Liver (tissue), 9 donors: ENCODE measurements around the gene ASAH2B. TPM values are rescaled to one million over a fixed set of nuclear protein-coding genes. Genes with fewer than 3 reads are reported as not detected.

ENCODE experiments used
- DNase-seq: peaks from one replicate; pipeline ENCODE4 v3.0.0-alpha.2; 2017; ENCODE audit warnings: low spot score
- H3K27ac ChIP-seq, 2 donors: one replicate each; pipeline ENCODE4 v1.7.0; 2013; ENCODE audit warnings: inconsistent platforms in 2 of 2, low read length in 2 of 2, control low read depth in 1 of 2, low read depth in 1 of 2, mild to moderate bottlenecking in 1 of 2
- H3K27me3 ChIP-seq, 4 donors: one replicate each; pipeline versions ENCODE4 v1.6.1 to v1.7.0; 2013; ENCODE audit warnings: low read length in 3 of 4, inconsistent platforms in 1 of 4, mild to moderate bottlenecking in 1 of 4, moderate library complexity in 1 of 4; ENCODE audit not compliant: control insufficient read depth in 4 of 4, insufficient read depth in 4 of 4
- H3K36me3 ChIP-seq, 4 donors: one replicate each; pipeline versions ENCODE4 v1.6.1 to v1.7.0; 2013; ENCODE audit warnings: low read length in 3 of 4, mild to moderate bottlenecking in 3 of 4, low read depth in 1 of 4, moderate library complexity in 1 of 4; ENCODE audit not compliant: control insufficient read depth in 4 of 4, insufficient read depth in 3 of 4
- H3K4me1 ChIP-seq, 4 donors: one replicate each; pipeline versions ENCODE4 v1.6.1 to v1.7.0; 2013; ENCODE audit warnings: low read length in 3 of 4, mild to moderate bottlenecking in 3 of 4, moderate library complexity in 1 of 4; ENCODE audit not compliant: control insufficient read depth in 4 of 4, insufficient read depth in 4 of 4
- H3K4me3 ChIP-seq, 3 donors: one replicate each; pipeline versions ENCODE4 v1.6.1 to v1.7.0; 2013; ENCODE audit warnings: low read length in 3 of 3, control low read depth in 1 of 3, low read depth in 1 of 3, mild to moderate bottlenecking in 1 of 3
- H3K9ac ChIP-seq, 2 donors: one replicate each; pipeline ENCODE4 v1.7.0; 2013; ENCODE audit warnings: low read length in 2 of 2, mild to moderate bottlenecking in 2 of 2, moderate library complexity in 2 of 2, control low read depth in 1 of 2, low read depth in 1 of 2
- H3K9me3 ChIP-seq, 4 donors: one replicate each; pipeline versions ENCODE4 v1.6.1 to v1.7.0; 2013; ENCODE audit warnings: low read length in 3 of 4; ENCODE audit not compliant: control insufficient read depth in 4 of 4
- ATF3 ChIP-seq: IDR thresholded peaks from 2 replicates; pipeline ENCODE4 v1.6.1; 2016; ENCODE audit warnings: antibody characterized with exemption
- CTCF ChIP-seq: fragments of 150-350 bp; IDR thresholded peaks from 2 replicates; pipeline ENCODE4 v1.5.1; 2017; ENCODE audit warnings: improper control_type of control experiment, low read depth, low read length; ENCODE audit not compliant: missing input control
- EGR1 ChIP-seq, 2 donors: IDR thresholded peaks; 2 replicates each; pipeline ENCODE4 v1.6.1; 2016 to 2018; ENCODE audit warnings: antibody characterized with exemption in 2 of 2, low read depth in 2 of 2
- FOXA1 ChIP-seq: IDR thresholded peaks from 2 replicates; pipeline ENCODE4 v1.6.1; 2016; ENCODE audit warnings: antibody characterized with exemption
- FOXA2 ChIP-seq: IDR thresholded peaks from 2 replicates; pipeline ENCODE4 v1.6.1; 2016; ENCODE audit warnings: antibody characterized with exemption
- GABPA ChIP-seq, 2 donors: IDR thresholded peaks in 1 of 2; conservative IDR thresholded peaks in 1 of 2; 2 replicates each; pipeline ENCODE4 v1.6.1; 2016; ENCODE audit warnings: antibody characterized with exemption in 2 of 2, mild to moderate bottlenecking in 1 of 2, moderate library complexity in 1 of 2
- HNF4A ChIP-seq, 2 donors: conservative IDR thresholded peaks; 2 replicates each; pipeline ENCODE4 v1.6.1; 2016; ENCODE audit warnings: antibody characterized with exemption in 2 of 2, mild to moderate bottlenecking in 2 of 2
- JUND ChIP-seq, 2 donors: IDR thresholded peaks; 2 replicates each; pipeline ENCODE4 v1.6.1; 2016; ENCODE audit warnings: antibody characterized with exemption in 2 of 2
- MAX ChIP-seq: IDR thresholded peaks from 2 replicates; pipeline ENCODE4 v1.6.1; 2016; ENCODE audit warnings: antibody characterized with exemption
- NR2F2 ChIP-seq: IDR thresholded peaks from 2 replicates; pipeline ENCODE4 v1.6.1; 2016; ENCODE audit warnings: antibody characterized with exemption
- REST ChIP-seq: IDR thresholded peaks from 2 replicates; pipeline ENCODE4 v1.6.1; 2016; ENCODE audit warnings: antibody characterized with exemption, mild to moderate bottlenecking
- RXRA ChIP-seq, 2 donors: IDR thresholded peaks; 2 replicates each; pipeline ENCODE4 v1.6.1; 2017 to 2018; ENCODE audit warnings: antibody characterized with exemption in 2 of 2, mild to moderate bottlenecking in 1 of 2
- SP1 ChIP-seq: IDR thresholded peaks from 2 replicates; pipeline ENCODE4 v1.6.1; 2018; ENCODE audit warnings: antibody characterized with exemption, mild to moderate bottlenecking
- TAF1 ChIP-seq: conservative IDR thresholded peaks from 2 replicates; pipeline ENCODE4 v1.6.1; 2016; ENCODE audit warnings: antibody characterized with exemption, mild to moderate bottlenecking
- YY1 ChIP-seq: IDR thresholded peaks from 2 replicates; pipeline ENCODE4 v1.6.1; 2016; ENCODE audit warnings: antibody characterized with exemption, mild to moderate bottlenecking
- WGBS: extraction: QIAGEN DNeasy Blood & Tissue Kit; methylation state at CpG from one replicate; pipeline ENCODE4 v1.1.7; 2013; 5-methylcytosine and 5-hydroxymethylcytosine counted together
- polyA plus RNA-seq, 2 donors: library from polyadenylated mRNA; stranded (reverse) in 1 of 2; unstranded in 1 of 2; fragments of 200-250 nt in 1 of 2; fragments of >200 nt in 1 of 2; fragmentation: Nextera tagmentation in 1 of 2; extraction: Ambion mirVana in 1 of 2; gene quantifications; one replicate each; pipeline versions ENCODE4 v1.2.1 to v1.2.3, GENCODE V29; 2013 to 2015
- total RNA-seq, 2 donors: library from RNA; depleted of rRNA; stranded (reverse); fragments of >200 nt; gene quantifications; one replicate each; pipeline ENCODE4 v1.2.3, GENCODE V29; 2014
- donor health status: healthy.
- donor health status: healthy.
- donor health status: healthy.
- donor health status: healthy.
- donor health status: healthy.

ASAH2B gene
- total and polyA plus RNA-seq, 4 donors, result 1.5 to 6.4 (median 3.5) TPM

- TF ChIP-seq CTCF (no peak), HNF4A (conservative IDR thresholded peaks at IDR 0.05) (no peak), RXRA (IDR thresholded peaks at IDR 0.05) (no peak), FOXA1 (no peak)
Measured at GRCh38 chr10:50796693-50797092, 57.0 kb downstream of the ASAH2B start (continued).

- Histone ChIP-seq H3K27ac (no peak overlapping the region), H3K9me3 (no peaks in the 10 kb centered on the region), H3K4me3 (no peak overlapping the region), H3K9ac (no peak overlapping the region), H3K27me3 (no peaks in the 10 kb centered on the region), H3K36me3 (peaks cover 0 to 6% (median 0%) of the 10 kb centered on the region in 4 donors), H3K4me1 (no peaks in the 10 kb centered on the region)
- 66% methylated on average over 3 of the region's 3 CpGs for WGBS
- TF ChIP-seq FOXA2 (no peak), TAF1 (no peak), NR2F2 (no peak), MAX (no peak), REST (no peak), JUND (IDR thresholded peaks at IDR 0.05) (no peak), FOXA1 (no peak), RXRA (IDR thresholded peaks at IDR 0.05) (no peak), CTCF (no peak), GABPA (IDR thresholded peaks at IDR 0.05 in 1 of 2, conservative IDR thresholded peaks at IDR 0.05 in 1 of 2) (no peak), ATF3 (no peak), HNF4A (conservative IDR thresholded peaks at IDR 0.05) (no peak), SP1 (no peak), YY1 (no peak), EGR1 (IDR thresholded peaks at IDR 0.05; ENCODE audit: low read depth in 2 of 2) (no peak)
- DNase-seq, result no peak
Measured at GRCh38 chr10:50798297-50798696, 58.6 kb downstream of the ASAH2B start.
